CD4-positive, alpha-beta T cell (primary cell): Measurements from ENCODE around the gene LPAR1. TPM values are rescaled to one million over a fixed set of nuclear protein-coding genes. Genes with fewer than 3 reads are reported as not detected.

ENCODE experiments used
- ATAC-seq: fragments of 200-7000 bp; cut with Tn5 transposase; one replicate; pipeline ENCODE4 v1.10.0; 2022; ENCODE audit warnings: mild to moderate bottlenecking; ENCODE audit not compliant: poor library complexity
- CTCF ChIA-PET: fragments of 350-600 bp; sonication (Branson Sonifier 250); formaldehyde crosslinking; loops from one replicate; lab custom pipeline; 2021; ENCODE audit warnings: antibody characterized with exemption, inconsistent platforms; lab: Charles Lee
- POLR2A ChIA-PET: fragments of 350-600 bp; sonication (Branson Sonifier 250); formaldehyde crosslinking; loops from one replicate; lab custom pipeline; 2021; ENCODE audit warnings: antibody characterized with exemption, inconsistent platforms; lab: Charles Lee
- DNase-seq, 14 experiments: peaks; one replicate each; pipeline ENCODE4 v3.0.0-alpha.2; 2013 to 2020; ENCODE audit warnings: mixed read lengths in 2 of 14
- H3K27ac ChIP-seq, 2 donors: one replicate each; pipeline versions ENCODE4 v1.5.1 to v1.7.0; 2013; ENCODE audit warnings: low read length in 2 of 2, low read depth in 1 of 2, mild to moderate bottlenecking in 1 of 2
- H3K27me3 ChIP-seq, 2 experiments: 1 replicate in 1 of 2; 2 replicates in 1 of 2; pipeline versions ENCODE4 v1.6.1 to v1.7.0; 2013; ENCODE audit warnings: low read length in 2 of 2, control low read depth in 1 of 2, mild to moderate bottlenecking in 1 of 2, moderate library complexity in 1 of 2; ENCODE audit not compliant: insufficient read depth in 2 of 2, control insufficient read depth in 1 of 2
- H3K36me3 ChIP-seq: one replicate; pipeline ENCODE4 v1.6.1; 2013; ENCODE audit warnings: low read length, control low read depth; ENCODE audit not compliant: insufficient read depth
- H3K4me1 ChIP-seq: one replicate; pipeline ENCODE4 v1.6.1; 2013; ENCODE audit warnings: low read length, control low read depth; ENCODE audit not compliant: insufficient read depth
- H3K4me3 ChIP-seq: one replicate; pipeline ENCODE4 v1.5.1; 2013; ENCODE audit warnings: mild to moderate bottlenecking, low read length, moderate library complexity
- H3K9me3 ChIP-seq, 2 experiments: 1 replicate in 1 of 2; 2 replicates in 1 of 2; pipeline versions ENCODE4 v1.6.1 to v1.7.0; 2013; ENCODE audit warnings: low read length in 2 of 2, mild to moderate bottlenecking in 2 of 2, control low read depth in 1 of 2, moderate library complexity in 1 of 2; ENCODE audit not compliant: control insufficient read depth in 1 of 2, insufficient read depth in 1 of 2
- H3K27ac Mint-ChIP-seq: one replicate; pipeline ENCODE4 v1.8.0; 2020; ENCODE audit warnings: mixed read lengths
- H3K27me3 Mint-ChIP-seq: one replicate; pipeline ENCODE4 v1.8.0; 2021; ENCODE audit warnings: mixed read lengths
- H3K36me3 Mint-ChIP-seq: one replicate; pipeline ENCODE4 v1.8.0; 2021; ENCODE audit warnings: low read depth, mixed read lengths
- H3K4me1 Mint-ChIP-seq: one replicate; pipeline ENCODE4 v1.8.0; 2021; ENCODE audit warnings: low read depth, mixed read lengths
- H3K4me3 Mint-ChIP-seq: one replicate; pipeline ENCODE4 v1.8.0; 2020; ENCODE audit warnings: mild to moderate bottlenecking, mixed read lengths
- H3K9me3 Mint-ChIP-seq: one replicate; pipeline ENCODE4 v1.8.0; 2020; ENCODE audit warnings: mixed read lengths
- intact Hi-C, 2 experiments: fragments of 100-400 bp; cut with DNase I in 1 of 2; cut with micrococcal nuclease in 1 of 2; formaldehyde crosslinking; loops; one replicate each; pipeline versions ENCODE4 v1.15.1 to v1.9.0; 2023 to 2025; cut with DNase I, micrococcal nuclease
- total RNA-seq, 174 experiments: library from RNA in 2 of 174; stranded (reverse) in 2 of 174; gene quantifications; one replicate each; pipeline ENCODE4 v1.2.3 and lab custom pipeline; 2021 to 2026
- TF ChIP-seq, protein P1 (sequence below): fragments of 200-600 bp; IDR thresholded peaks from one replicate; pipeline ENCODE4 v1.8.0; 2022; ENCODE audit warnings: antibody characterized with exemption, mild to moderate bottlenecking

LPAR1 gene
- total RNA-seq, 2 experiments from 2014 or later = not detected

DNA sequence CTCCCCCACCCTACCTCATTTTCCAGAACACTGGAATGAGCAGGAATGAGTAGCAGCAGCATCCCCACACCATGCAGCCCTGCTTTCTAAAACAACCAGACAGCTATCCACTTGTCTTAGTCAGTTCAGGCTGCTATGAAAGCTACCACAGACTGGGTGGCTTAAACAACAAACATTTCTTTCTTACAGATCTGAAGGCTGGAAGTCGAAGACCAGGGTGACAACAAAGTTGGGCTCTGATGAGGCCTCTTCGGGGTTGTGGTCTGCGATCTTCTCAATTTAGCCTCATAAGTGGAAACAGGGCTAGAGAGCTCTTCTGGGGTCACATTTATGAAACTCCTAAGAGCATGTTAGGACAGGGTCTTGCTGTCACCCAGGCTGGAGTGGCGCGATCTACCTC lies 38.9 kb downstream of the LPAR1 start:
- H3K27me3 ChIP-seq = no peaks in the 10 kb centered on the region
- no peak overlapping the region for H3K27ac ChIP-seq
- DNase-seq = no peak
- TF ChIP-seq, protein P1, sequence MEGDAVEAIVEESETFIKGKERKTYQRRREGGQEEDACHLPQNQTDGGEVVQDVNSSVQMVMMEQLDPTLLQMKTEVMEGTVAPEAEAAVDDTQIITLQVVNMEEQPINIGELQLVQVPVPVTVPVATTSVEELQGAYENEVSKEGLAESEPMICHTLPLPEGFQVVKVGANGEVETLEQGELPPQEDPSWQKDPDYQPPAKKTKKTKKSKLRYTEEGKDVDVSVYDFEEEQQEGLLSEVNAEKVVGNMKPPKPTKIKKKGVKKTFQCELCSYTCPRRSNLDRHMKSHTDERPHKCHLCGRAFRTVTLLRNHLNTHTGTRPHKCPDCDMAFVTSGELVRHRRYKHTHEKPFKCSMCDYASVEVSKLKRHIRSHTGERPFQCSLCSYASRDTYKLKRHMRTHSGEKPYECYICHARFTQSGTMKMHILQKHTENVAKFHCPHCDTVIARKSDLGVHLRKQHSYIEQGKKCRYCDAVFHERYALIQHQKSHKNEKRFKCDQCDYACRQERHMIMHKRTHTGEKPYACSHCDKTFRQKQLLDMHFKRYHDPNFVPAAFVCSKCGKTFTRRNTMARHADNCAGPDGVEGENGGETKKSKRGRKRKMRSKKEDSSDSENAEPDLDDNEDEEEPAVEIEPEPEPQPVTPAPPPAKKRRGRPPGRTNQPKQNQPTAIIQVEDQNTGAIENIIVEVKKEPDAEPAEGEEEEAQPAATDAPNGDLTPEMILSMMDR = no peak
- H3K9me3 ChIP-seq = no peaks in the 10 kb centered on the region
- no peaks in the 10 kb centered on the region for H3K27me3 Mint-ChIP-seq
- intact Hi-C loops = no loop called here
- no peaks in the 10 kb centered on the region for H3K4me1 ChIP-seq
- H3K4me3 ChIP-seq = no peak overlapping the region
- ChIA-PET CTCF (interaction anchor here (1.0 kb wide), 1 partner anchor 19 kb away, joined by 3 read pairs; no protein-coding TSS in a partner anchor), POLR2A (no interaction called here)
- no peak overlapping the region for H3K4me3 Mint-ChIP-seq
- no peaks in the 10 kb centered on the region for H3K36me3 Mint-ChIP-seq
- H3K36me3 ChIP-seq = no peaks in the 10 kb centered on the region
- H3K4me1 Mint-ChIP-seq = no peaks in the 10 kb centered on the region
- no peaks in the 10 kb centered on the region for H3K9me3 Mint-ChIP-seq
- no peak overlapping the region for H3K27ac Mint-ChIP-seq
- no peak for ATAC-seq

DNA sequence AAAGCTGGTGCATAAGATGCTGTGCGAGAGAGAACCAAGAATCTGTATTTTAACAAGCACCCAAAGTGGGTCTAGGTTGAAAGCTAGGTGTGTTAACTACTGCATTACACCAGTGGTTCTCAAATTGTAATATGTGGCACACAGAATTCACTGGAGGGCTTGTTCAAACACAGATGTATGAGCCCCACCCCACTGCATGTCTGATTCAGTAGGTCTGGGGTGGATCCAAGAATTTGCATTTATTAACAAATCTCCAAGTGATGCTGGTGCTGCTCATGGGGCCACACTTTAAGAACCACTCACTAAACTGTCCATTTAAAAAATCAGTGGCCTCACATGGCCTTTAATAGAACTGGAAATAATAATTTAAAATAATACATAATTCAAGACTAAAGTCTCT lies 40.4 kb downstream of the LPAR1 start:
- no peak for DNase-seq
- H3K36me3 ChIP-seq = no peaks in the 10 kb centered on the region
- peaks cover 3% of the 10 kb centered on the region for H3K9me3 Mint-ChIP-seq
- H3K4me1 Mint-ChIP-seq = no peaks in the 10 kb centered on the region
- no peak overlapping the region for H3K27ac ChIP-seq
- H3K9me3 ChIP-seq = no peaks in the 10 kb centered on the region
- no peak overlapping the region for H3K4me3 ChIP-seq
- no peak overlapping the region for H3K27ac Mint-ChIP-seq
- H3K27me3 ChIP-seq = no peaks in the 10 kb centered on the region
- no peaks in the 10 kb centered on the region for H3K27me3 Mint-ChIP-seq
- intact Hi-C loops = no loop called here
- CTCF ChIA-PET = no interaction called here
- TF ChIP-seq, protein P1 = no peak
- no peaks in the 10 kb centered on the region for H3K36me3 Mint-ChIP-seq
- ATAC-seq = no peak
- no peaks in the 10 kb centered on the region for H3K4me1 ChIP-seq
- POLR2A ChIA-PET = no interaction called here
- no peak overlapping the region for H3K4me3 Mint-ChIP-seq

DNA sequence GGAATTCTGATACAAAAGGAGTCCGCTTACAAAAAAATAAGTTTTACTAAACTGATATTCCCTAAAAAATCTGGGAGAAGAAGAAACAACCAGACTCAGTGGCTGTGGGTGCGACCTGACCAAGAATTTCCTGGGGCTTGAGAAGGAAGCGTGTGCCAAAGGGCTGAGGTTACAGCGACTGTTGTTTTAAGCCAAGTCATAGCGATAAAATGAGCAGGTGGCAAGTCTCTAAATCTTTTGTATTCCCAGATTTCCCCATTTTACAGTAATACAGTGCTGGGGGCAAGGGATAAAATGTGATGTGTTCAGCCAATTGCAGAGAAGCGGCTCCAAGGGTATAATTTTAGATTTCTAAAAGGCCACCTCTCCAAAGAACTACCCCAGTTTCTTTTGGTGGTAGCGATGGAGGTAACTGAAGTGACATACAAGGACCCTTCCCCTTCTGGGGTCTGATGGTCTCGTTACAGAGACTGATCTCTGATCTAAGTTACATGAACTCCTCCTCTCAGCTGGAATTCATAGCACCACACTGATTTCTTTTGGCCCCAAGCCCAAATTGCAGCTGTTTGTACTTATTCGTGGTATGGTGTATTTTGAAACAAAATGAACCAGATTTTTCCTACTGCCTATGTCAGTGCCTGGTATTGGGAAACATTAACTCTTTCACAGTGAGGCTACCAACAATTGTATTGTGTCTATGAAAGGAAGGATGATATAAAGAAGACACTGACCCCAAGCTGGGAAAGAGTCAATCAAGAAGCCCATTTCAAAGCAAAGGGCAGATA lies 41.6 kb downstream of the LPAR1 start:
- H3K9me3 ChIP-seq = no peaks in the 10 kb centered on the region
- Mint-ChIP-seq H3K4me3 (no peak overlapping the region), H3K4me1 (no peaks in the 10 kb centered on the region), H3K9me3 (peaks cover 3% of the 10 kb centered on the region), H3K27ac (no peak overlapping the region), H3K27me3 (no peaks in the 10 kb centered on the region), H3K36me3 (no peaks in the 10 kb centered on the region)
- no peak overlapping the region for H3K27ac ChIP-seq
- H3K36me3 ChIP-seq = no peaks in the 10 kb centered on the region
- DNase-seq = no peak
- no peak for ATAC-seq
- TF ChIP-seq, protein P1 = no peak
- no peaks in the 10 kb centered on the region for H3K27me3 ChIP-seq
- no peaks in the 10 kb centered on the region for H3K4me1 ChIP-seq
- POLR2A ChIA-PET = no interaction called here
- H3K4me3 ChIP-seq = no peak overlapping the region
- CTCF ChIA-PET = no interaction called here
- intact Hi-C loops = no loop called here
